Stimulated activated CD4-positive, alpha-beta T cell treated with anti-CD3 and anti-CD28 coated beads, Interleukin-4, amount 100 ng/mL, for 1 hour (primary cell): ENCODE data around the gene HMOX1.

Source experiments
- DNase-seq: peaks from one replicate; pipeline ENCODE4 v3.0.0-alpha.2; 2020

Gene HMOX1

DNA sequence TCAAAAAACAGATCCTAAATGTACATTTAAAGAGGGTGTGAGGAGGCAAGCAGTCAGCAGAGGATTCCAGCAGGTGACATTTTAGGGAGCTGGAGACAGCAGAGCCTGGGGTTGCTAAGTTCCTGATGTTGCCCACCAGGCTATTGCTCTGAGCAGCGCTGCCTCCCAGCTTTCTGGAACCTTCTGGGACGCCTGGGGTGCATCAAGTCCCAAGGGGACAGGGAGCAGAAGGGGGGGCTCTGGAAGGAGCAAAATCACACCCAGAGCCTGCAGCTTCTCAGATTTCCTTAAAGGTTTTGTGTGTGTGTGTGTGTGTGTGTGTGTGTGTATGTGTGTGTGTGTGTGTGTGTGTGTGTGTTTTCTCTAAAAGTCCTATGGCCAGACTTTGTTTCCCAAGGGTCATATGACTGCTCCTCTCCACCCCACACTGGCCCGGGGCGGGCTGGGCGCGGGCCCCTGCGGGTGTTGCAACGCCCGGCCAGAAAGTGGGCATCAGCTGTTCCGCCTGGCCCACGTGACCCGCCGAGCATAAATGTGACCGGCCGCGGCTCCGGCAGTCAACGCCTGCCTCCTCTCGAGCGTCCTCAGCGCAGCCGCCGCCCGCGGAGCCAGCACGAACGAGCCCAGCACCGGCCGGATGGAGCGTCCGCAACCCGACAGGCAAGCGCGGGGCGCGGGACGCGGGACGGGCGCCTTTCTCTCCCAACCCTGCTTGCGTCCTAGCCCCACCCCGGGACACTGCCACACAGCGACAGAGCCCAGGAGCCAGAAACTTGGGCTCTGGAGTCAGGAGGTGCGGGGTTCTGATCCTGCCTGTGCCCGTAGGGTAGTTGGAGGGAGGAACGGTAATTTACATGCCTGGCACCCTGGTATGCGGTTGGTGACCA, at the start of gene HMOX1:
Gene HMOX1 (plus strand): TSS at position 560 of the 887 bp plus-strand sequence. CDS start 78 bp downstream, at position 638.
- peak; percentile 46 for DNase-seq

DNA sequence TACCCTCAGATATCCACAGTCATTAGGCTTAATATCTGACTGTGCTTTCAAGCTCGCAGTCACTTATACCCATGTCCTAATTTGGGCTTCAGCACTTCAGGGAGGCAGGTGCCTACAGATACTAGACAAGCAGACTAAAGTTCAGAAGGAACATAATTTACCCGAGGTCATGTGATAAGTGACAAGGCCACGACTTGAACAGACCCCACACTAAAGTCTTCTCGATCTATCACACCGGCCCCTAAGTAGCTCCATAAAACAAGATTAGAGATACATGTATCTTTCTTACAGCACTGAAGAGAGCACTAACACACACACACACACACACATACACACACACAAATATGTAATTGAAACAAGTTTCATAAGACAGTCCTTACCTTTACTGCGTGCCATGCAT, 48.6 kb upstream of the HMOX1 start:
- no peak for DNase-seq

DNA sequence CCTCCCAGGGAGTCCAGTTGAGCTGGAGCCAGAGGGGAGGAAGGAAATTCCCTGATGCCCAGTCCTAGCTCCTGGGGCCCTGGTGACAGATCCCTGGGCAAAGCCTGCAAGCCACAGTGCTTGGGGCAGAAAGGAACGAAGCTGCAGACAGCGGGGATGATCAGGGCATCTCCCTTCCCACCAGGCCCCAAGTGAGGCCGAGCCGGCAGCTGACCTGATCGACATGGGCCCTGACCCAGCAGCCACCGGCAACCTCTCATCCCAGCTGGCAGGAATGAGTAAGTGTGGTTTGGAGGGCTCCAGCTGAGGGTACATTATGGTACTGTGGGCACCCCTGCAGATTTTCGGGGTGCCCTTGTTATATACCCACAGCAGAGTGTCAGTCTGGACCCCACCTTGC, 47.7 kb upstream of the HMOX1 start:
- no peak for DNase-seq

- peak; percentile 48 for DNase-seq
These were observed 46.9 kb upstream of the HMOX1 start for GRCh38 chr22:35334004-35334403.

DNA sequence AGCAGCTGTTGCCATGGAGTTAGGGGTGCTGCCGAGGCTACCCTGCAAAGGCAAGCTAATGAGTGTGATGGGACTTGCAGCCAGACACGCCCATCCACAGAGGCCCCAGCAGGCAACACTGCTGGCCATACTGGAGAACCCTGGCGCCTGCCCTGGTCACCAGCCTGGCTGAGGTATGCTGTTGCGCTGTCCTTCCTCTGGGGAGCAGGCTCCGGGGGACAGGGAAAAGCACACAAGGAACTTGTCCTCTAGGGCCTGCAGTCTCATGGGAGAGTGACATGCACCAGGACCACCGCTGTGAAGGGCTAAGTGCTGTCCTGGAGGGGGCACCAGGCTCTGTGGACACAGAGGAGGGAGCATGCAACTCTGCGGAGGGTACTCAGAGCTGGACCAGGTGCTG, 45.4 kb upstream of the HMOX1 start:
- DNase-seq, result no peak

- no peak for DNase-seq
These were observed 44.7 kb upstream of the HMOX1 start for GRCh38 chr22:35335936-35336781.

- no peak for DNase-seq
These were observed 43.0 kb upstream of the HMOX1 start for GRCh38 chr22:35337932-35338331.

DNA sequence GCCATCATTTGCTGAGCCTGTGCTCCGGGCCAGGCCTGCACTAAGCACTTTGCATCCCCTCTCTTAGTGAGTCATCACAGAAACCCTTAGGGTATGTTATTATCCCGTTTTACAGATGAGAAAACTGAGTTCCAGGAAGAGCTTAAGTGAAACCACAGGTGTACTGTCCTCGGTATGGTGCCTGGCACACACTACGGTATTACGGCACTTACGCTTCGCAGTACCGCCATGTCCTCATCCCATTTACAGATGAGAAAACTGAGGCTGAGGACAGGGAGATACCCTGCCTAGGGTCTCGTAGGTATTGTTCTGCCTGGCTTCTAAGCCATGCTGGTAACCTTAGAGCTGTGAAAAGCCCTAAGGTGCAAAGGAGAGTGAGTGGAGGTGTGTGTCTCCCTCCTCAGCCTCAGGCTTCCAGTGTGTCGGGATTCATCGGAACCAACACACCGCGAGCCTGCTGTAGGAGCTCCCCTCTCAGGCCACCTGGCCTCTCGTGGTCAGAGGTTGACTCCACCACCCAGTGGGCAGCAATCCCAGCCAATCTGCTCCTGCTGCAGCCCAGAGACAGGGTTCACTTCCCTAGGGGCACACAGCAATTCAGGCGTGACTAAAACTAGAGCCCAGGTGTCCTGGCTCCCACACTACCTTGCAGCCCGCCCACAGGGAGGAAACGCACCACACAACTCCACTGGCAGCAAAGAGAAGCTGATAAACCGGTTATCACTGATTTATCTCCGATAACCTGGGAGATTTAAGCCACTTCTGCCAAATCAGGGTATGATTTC, 39.6 kb upstream of the HMOX1 start:
- no peak for DNase-seq

DNA sequence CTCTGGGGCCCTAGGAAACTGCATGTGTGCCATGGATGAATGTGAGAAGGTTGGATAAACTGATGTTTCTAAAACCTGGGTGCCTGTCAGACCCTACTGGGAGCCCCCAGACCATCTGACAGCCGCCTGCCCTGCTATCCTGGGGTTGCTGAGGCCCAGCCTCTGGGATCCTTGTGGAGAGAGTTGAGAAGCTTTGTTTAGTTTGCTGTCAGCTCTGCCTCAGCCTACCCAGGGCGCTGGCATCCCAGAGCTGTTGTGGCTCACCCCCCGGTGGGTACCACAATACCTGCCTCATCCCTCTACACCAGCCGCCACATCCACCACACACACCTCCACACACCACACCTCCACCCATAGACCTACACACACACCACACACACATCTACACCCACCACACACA, 38.5 kb upstream of the HMOX1 start:
- no peak for DNase-seq

DNA sequence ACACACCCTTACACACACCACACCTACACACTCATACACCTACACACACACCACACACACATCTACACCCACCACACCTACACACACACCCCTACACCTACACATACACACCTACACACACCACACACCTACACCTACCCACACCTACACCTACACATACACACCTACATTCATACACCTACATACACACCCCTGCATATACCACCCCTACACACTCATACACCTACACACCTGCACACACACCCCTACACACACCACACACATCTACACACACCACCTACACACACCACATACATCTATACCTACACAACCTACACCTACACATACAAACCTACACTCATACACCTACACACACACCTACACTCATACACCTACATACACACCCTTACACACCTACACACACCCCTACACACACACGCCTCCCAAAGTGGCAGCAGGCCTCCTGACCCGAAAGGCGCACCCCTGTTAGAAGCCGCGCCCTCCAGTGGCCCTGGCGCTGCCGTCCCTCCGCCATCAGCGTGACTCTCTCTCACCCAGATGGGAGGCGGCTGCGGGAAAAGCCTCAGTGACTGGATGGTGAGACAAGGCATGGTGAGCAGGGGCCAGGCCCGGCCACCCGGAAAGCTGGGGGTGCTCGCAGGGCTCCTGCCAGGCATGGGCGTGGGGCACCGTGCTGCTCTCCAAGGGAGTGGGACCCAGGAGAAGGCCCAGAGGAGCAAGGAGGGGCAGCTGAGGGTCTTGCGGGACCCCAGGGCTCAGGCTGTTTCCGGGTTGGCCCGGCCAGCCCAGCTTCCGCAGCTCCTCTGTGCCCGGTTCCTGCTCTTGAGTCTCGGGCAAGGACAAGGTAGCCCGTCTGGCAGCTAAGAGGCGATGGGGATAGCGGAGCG, 37.0 kb upstream of the HMOX1 start:
- no peak for DNase-seq

DNA sequence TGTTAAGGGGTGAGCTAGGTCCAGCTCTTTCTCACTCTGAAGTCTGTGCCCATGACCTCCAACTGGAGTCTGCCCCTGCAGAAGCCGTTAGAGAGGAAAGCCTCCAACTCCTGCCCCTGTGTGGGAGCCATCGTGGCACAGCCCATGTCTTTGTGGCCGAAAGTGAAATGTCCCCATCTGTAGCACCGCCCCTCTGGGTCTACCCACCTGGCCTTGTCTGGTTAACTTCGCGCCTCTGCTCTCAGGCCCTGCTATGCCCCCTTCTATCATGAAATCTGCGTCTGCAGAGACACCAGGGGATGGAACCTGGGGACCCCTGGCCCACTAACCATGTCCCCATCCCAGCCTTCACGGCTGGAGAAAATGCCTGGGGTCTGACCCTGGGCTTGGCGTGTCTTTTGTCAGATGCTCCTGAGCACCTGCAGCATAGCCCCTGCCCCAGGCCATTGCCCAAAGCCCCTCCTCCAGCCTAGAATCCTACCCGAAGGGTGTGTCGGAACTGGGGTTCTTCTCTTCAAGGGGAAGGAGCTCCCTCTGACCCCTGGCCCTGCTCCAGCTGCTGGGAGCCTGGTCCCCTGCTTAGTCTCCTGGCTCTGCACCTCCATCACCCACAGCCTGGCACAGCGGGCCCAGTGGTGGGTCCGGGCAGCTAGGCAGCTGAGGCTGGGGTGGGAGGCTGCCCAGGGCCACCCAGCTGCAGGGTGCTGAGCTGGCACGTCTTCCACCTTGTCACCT, 35.8 kb upstream of the HMOX1 start:
- no peak for DNase-seq

DNA sequence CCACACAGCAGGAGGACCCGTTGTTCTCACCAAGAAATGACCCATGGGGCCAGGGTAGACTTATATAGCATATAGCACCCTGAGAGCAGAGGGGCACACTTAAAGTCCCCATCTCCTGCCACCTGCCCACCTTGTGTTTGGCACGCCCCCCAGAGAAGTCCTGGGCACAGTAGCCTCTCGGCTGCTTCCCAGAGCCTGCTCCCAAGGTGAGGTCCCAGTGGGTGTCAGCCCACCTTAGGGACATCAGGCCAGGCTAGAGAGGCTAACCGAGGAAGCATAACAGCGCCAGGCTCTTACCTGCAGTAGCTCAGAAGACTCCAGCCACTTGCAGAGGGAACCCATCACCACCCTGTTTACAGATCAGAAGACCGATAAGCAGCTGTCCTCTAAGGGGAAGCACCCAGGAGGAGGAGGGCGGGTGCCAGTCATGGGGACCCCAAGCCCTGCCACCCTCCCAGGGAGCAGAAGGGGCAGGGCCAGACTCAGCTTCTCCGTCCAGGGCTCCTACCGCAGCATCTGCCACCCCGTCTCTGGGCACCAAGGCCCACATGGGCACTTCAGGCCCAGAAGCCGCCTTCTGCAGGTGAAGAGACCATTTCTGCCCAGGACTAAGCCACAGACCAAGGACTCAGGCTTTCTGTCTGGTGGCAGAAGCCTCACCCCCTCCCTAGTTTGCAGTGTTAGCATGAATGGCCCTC, 34.9 kb upstream of the HMOX1 start:
- DNase-seq, result no peak

DNA sequence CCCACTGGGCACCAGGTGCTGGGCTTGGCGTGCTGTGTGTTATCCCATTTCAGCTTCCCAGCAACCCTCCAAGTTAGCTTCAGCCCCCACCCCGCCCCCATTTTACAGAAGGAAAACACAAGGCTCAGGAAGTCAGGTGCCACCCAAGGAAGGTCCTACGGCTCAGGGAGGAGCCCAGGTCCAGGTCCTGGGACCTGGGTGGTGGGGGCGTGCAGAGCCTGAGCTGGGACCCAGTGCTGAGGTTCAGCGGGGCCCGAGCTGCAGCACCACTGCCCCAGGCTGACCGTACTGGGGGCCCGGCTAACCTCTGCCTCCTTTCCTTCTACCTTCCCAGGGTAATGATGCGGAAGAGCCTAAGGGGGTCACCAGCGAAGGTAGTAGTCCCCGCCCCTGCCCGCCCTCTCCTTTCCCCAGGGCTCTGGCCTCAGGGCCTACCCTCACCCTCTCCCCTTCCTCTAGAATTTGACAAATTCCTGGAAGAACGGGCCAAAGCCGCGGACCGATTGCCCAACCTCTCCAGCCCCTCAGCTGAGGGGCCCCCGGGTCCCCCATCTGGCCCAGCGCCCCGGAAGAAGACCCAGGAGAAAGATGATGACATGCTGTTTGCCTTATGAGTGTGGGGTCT, 34.2 kb upstream of the HMOX1 start:
- no peak for DNase-seq

DNA sequence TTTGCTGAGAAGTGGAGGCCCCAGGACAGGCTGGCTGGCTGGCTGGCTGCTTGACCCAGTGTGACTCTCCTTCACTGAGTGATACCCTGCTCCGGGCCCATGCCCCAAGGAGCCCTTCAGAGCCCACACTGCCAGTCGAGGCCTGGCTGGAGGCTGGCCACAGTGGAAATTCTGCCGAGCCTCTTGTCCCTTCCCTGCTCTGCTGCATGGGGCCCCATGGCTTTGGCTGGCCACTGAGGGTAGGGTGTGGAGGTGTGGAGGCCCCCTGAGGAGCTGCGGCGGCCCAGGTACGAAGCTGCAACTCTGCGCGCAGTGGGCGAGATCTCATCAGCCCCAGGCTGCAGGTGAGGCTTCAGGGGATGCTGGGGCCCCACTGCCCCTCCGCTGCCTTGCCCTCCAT, 33.4 kb upstream of the HMOX1 start:
- DNase-seq, result no peak

DNA sequence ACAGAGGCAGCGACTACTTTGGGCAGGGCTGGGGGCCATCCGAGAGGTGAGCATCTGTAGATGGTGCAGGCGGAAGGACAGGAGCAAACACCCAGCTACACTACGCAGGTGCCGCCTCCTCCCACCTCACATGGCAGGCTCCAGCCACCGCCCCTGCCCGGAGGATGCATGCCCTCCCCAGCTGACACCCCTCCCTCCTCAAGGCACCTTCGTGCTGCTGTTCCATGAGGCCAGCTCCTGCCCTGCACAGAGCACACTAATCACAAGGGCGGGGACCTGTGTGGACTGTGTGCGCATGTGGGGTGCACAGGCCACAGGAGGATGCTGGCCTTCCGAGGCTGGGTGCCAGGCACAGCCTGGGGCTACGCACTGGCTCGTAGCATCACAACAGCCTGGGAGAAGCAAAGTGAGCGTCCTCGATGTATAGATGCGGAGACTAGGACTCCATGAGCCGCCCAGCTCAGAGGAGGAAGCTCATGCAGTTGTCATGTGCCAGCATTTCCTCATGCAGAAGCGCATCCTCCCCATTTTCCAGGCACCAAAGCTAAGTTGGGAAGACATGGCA, 32.8 kb upstream of the HMOX1 start:
- no peak for DNase-seq

- no peak for DNase-seq
These were observed 32.2 kb upstream of the HMOX1 start for GRCh38 chr22:35348703-35349102.

GRCh38 chr22:35349368-35349703, 31.6 kb upstream of the HMOX1 start:
- DNase-seq, result no peak

- no peak for DNase-seq
These were observed 31.0 kb upstream of the HMOX1 start for GRCh38 chr22:35349704-35350538.
